MM.1S (cell line): ENCODE results near the gene FAM24B.

Experiments
- DNase-seq: peaks from one replicate; pipeline ENCODE4 v3.0.0-alpha.2; 2015
- H2AFZ ChIP-seq: fragments of 300-600 bp; sonication (generic); 2 replicates; pipeline ENCODE4 v1.6.0; 2016; ENCODE audit warnings: antibody characterized with exemption, low read length
- H3F3A ChIP-seq: fragments of 300-600 bp; sonication (generic); 2 replicates; pipeline ENCODE4 v1.6.1; 2016; ENCODE audit warnings: mild to moderate bottlenecking, antibody characterized with exemption, low read length, moderate library complexity, mixed read lengths; ENCODE audit not compliant: insufficient read depth
- H3K27ac ChIP-seq: fragments of 300-600 bp; sonication (generic); 2 replicates; pipeline ENCODE4 v1.5.1; 2016; ENCODE audit warnings: mild to moderate bottlenecking, low read length
- H3K27me3 ChIP-seq: fragments of 300-600 bp; sonication (generic); replicated peaks from 2 replicates; pipeline ENCODE4 v1.6.0; 2016; ENCODE audit warnings: low read length; ENCODE audit not compliant: insufficient read depth
- H3K36me3 ChIP-seq: fragments of 300-600 bp; sonication (generic); replicated peaks from 2 replicates; pipeline ENCODE4 v1.6.1; 2016; ENCODE audit warnings: mild to moderate bottlenecking, low read length, mixed read lengths; ENCODE audit not compliant: insufficient read depth
- H3K4me1 ChIP-seq: fragments of 300-600 bp; sonication (generic); 2 replicates; pipeline ENCODE4 v1.6.1; 2016; ENCODE audit warnings: low read length, mixed read lengths
- H3K4me2 ChIP-seq: fragments of 300-600 bp; sonication (generic); 2 replicates; pipeline ENCODE4 v1.6.0; 2016; ENCODE audit warnings: low read depth, low read length
- H3K4me3 ChIP-seq: fragments of 300-600 bp; sonication (generic); 2 replicates; pipeline ENCODE4 v1.5.1; 2016; ENCODE audit warnings: low read length, mixed read lengths
- H3K79me2 ChIP-seq: fragments of 300-600 bp; sonication (generic); 2 replicates; pipeline ENCODE4 v1.6.1; 2016; ENCODE audit warnings: mixed run types, low read length, mixed read lengths
- H3K9ac ChIP-seq: fragments of 300-600 bp; sonication (generic); 2 replicates; pipeline ENCODE4 v1.6.1; 2016; ENCODE audit warnings: low read length, mixed read lengths
- H3K9me2 ChIP-seq: fragments of 300-600 bp; sonication (generic); replicated peaks from 2 replicates; pipeline ENCODE4 v1.6.1; 2016; ENCODE audit warnings: mild to moderate bottlenecking, low read length, mixed read lengths; ENCODE audit not compliant: insufficient read depth
- H3K9me3 ChIP-seq: fragments of 300-600 bp; sonication (generic); replicated peaks from 2 replicates; pipeline ENCODE4 v1.6.1; 2016; ENCODE audit warnings: mild to moderate bottlenecking, low read length, mixed read lengths; ENCODE audit not compliant: insufficient read depth
- H4K20me1 ChIP-seq: fragments of 300-600 bp; sonication (generic); 2 replicates; pipeline ENCODE4 v1.6.1; 2016; ENCODE audit warnings: mild to moderate bottlenecking, low read length, moderate library complexity, mixed read lengths; ENCODE audit not compliant: insufficient read depth
- EZH2 ChIP-seq: fragments of 300-600 bp; sonication (generic); optimal IDR thresholded peaks from 2 replicates; pipeline ENCODE3; 2017; ENCODE audit warnings: low read depth, mild to moderate bottlenecking, antibody characterized with exemption, low read length, mixed read lengths
- EZH2phosphoT487 ChIP-seq: fragments of 300-600 bp; sonication (generic); IDR thresholded peaks from 2 replicates; pipeline ENCODE4 v1.6.1; 2018; ENCODE audit warnings: antibody characterized with exemption, low read length
- TF ChIP-seq, protein P1 (sequence below): fragments of 300-600 bp; sonication (generic); IDR thresholded peaks from 2 replicates; pipeline ENCODE4 v1.5.1; 2016; ENCODE audit warnings: antibody characterized with exemption, low read length, mixed read lengths

FAM24B gene

DNA sequence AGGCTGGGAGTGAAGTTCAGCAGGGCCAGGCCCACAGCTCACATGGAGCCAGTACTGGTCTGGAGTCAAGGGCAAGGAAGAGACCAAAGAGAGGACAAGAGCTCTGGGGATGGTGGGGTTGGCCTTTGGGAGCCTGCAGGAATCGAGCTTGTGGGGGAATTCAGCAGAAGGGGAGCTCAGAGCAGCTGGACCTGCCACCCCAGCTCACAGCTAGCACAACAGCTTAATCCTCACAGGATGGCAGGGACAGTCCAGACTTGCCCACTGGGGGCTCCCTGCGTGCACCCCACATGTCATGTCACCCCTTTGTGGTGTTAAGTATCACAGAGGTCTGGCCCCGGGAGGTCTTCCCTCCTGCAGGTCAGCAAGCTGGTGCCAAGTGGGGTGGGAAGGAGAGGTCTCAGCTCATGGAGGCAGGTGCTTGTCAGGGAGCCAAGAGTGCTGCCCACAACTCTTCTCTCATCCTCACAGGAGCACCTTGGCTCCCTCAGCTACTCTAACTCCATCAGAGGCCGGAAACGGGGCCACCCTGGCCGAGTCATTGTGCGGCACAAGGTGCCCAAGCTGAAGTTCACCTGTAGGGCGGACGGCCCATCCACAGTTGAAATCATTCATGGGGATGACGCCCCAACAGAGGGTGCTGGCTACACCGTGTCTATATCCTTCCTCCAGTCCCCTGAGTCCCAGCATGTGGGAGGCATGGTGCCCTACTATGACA lies 56.2 kb downstream of the FAM24B start:
- H2AFZ ChIP-seq = no peak overlapping the region
- H3K4me2 ChIP-seq = no peak overlapping the region
- no peaks in the 10 kb centered on the region for H4K20me1 ChIP-seq
- no peak for DNase-seq
- no peak overlapping the region for H3K27ac ChIP-seq
- H3K9ac ChIP-seq = no peak overlapping the region
- H3K9me2 ChIP-seq = no peaks in the 10 kb centered on the region
- no peaks in the 10 kb centered on the region for H3K4me1 ChIP-seq
- H3K79me2 ChIP-seq = no peaks in the 10 kb centered on the region
- H3F3A ChIP-seq = no peaks in the 10 kb centered on the region
- H3K9me3 ChIP-seq = no peaks in the 10 kb centered on the region
- H3K4me3 ChIP-seq = no peak overlapping the region
- no peaks in the 10 kb centered on the region for H3K36me3 ChIP-seq
- TF ChIP-seq EZH2 (no peak), EZH2phosphoT487 (no peak)
- TF ChIP-seq, protein P1, sequence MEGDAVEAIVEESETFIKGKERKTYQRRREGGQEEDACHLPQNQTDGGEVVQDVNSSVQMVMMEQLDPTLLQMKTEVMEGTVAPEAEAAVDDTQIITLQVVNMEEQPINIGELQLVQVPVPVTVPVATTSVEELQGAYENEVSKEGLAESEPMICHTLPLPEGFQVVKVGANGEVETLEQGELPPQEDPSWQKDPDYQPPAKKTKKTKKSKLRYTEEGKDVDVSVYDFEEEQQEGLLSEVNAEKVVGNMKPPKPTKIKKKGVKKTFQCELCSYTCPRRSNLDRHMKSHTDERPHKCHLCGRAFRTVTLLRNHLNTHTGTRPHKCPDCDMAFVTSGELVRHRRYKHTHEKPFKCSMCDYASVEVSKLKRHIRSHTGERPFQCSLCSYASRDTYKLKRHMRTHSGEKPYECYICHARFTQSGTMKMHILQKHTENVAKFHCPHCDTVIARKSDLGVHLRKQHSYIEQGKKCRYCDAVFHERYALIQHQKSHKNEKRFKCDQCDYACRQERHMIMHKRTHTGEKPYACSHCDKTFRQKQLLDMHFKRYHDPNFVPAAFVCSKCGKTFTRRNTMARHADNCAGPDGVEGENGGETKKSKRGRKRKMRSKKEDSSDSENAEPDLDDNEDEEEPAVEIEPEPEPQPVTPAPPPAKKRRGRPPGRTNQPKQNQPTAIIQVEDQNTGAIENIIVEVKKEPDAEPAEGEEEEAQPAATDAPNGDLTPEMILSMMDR = no peak
- H3K27me3 ChIP-seq = no peaks in the 10 kb centered on the region

DNA sequence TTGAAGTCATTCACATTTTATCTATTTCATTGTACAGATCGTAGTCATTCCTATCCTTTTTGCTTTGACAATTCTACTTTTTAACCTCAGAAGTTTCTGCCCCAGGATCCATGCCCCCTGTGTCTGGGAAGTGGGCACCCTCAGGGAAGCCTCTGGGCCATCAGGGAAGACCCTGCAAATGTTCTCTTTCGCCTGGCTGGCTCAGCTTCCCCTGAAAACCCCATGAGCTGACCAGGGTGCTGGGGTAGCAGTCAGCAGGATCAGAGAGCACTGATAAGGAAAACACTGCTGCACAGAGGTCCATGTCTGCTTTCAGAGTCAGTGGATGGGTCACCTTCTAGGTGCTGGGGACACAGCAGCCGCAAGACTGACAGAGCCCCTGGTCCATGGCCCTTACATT lies 57.6 kb downstream of the FAM24B start:
- H3K4me3 ChIP-seq = no peak overlapping the region
- no peak for TF ChIP-seq EZH2phosphoT487
- no peak overlapping the region for H2AFZ ChIP-seq
- DNase-seq = no peak
- H3K9ac ChIP-seq = no peak overlapping the region
- no peaks in the 10 kb centered on the region for H3K27me3 ChIP-seq
- no peaks in the 10 kb centered on the region for H3K79me2 ChIP-seq
- no peaks in the 10 kb centered on the region for H3K9me3 ChIP-seq
- no peaks in the 10 kb centered on the region for H3K36me3 ChIP-seq
- no peak overlapping the region for H3K4me2 ChIP-seq
- H3K4me1 ChIP-seq = no peaks in the 10 kb centered on the region
- no peaks in the 10 kb centered on the region for H3F3A ChIP-seq
- no peaks in the 10 kb centered on the region for H4K20me1 ChIP-seq
- H3K9me2 ChIP-seq = no peaks in the 10 kb centered on the region
- H3K27ac ChIP-seq = no peak overlapping the region

GRCh38 chr10:122815458-122815857 lies 63.9 kb downstream of the FAM24B start:
- no peaks in the 10 kb centered on the region for H3K27me3 ChIP-seq
- TF ChIP-seq EZH2phosphoT487 (no peak), EZH2 (no peak)
- TF ChIP-seq, protein P1 = no peak
- no peaks in the 10 kb centered on the region for H3F3A ChIP-seq
- H3K79me2 ChIP-seq = no peaks in the 10 kb centered on the region
- no peak overlapping the region for H2AFZ ChIP-seq
- no peaks in the 10 kb centered on the region for H3K9me3 ChIP-seq
- H3K4me2 ChIP-seq = no peak overlapping the region
- no peak overlapping the region for H3K9ac ChIP-seq
- no peak overlapping the region for H3K4me3 ChIP-seq
- H3K27ac ChIP-seq = no peak overlapping the region
- no peaks in the 10 kb centered on the region for H3K9me2 ChIP-seq
- no peaks in the 10 kb centered on the region for H4K20me1 ChIP-seq
- DNase-seq = no peak
- no peaks in the 10 kb centered on the region for H3K36me3 ChIP-seq
- no peaks in the 10 kb centered on the region for H3K4me1 ChIP-seq

DNA sequence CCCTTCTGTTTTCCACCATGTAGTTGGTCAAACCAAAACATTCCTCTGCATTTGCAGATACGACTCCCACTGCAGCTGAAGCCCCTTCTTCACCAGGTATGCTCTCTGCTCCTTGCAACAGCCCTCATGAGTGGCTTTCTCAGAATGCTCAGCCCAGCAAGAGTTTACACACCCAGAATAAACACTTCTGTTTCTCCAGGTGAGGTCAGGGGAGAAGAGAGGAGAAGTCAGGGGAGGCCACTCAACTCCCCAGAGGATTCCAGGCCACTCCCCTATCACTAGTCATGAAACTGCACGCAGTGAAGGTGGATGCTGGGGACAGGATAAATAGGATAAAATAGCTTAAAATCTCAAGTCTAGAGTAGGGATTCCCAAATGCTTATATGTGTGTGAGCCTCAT lies 64.9 kb downstream of the FAM24B start:
- no peaks in the 10 kb centered on the region for H3K79me2 ChIP-seq
- no peaks in the 10 kb centered on the region for H3K36me3 ChIP-seq
- H3K9me2 ChIP-seq = no peaks in the 10 kb centered on the region
- H3F3A ChIP-seq = no peaks in the 10 kb centered on the region
- DNase-seq = no peak
- no peak overlapping the region for H2AFZ ChIP-seq
- no peaks in the 10 kb centered on the region for H3K9me3 ChIP-seq
- TF ChIP-seq EZH2 (no peak), EZH2phosphoT487 (no peak)
- TF ChIP-seq, protein P1 = no peak
- H3K4me2 ChIP-seq = no peak overlapping the region
- H3K27me3 ChIP-seq = no peaks in the 10 kb centered on the region
- H4K20me1 ChIP-seq = no peaks in the 10 kb centered on the region
- no peak overlapping the region for H3K9ac ChIP-seq
- H3K27ac ChIP-seq = no peak overlapping the region
- H3K4me1 ChIP-seq = no peaks in the 10 kb centered on the region
- no peak overlapping the region for H3K4me3 ChIP-seq
